BJ (cell line): ENCODE results near the gene GPC6. TPM values are rescaled to one million over a fixed set of nuclear protein-coding genes. Genes with fewer than 3 reads are reported as not detected.

Experiments
- CTCF ChIA-PET: fragments of 350-600 bp; formaldehyde crosslinking; extraction: SDS; loops from one replicate; lab custom pipeline; 2021; ENCODE audit warnings: antibody characterized with exemption, inconsistent platforms; lab: Yijun Ruan, JAX
- POLR2A ChIA-PET: fragments of 300-600 bp; sonication (Branson Sonifier 250); formaldehyde crosslinking; extraction: SDS; loops from one replicate; lab custom pipeline; 2021; ENCODE audit warnings: antibody characterized with exemption; lab: Charles Lee
- DNase-seq: peaks from one replicate; pipeline ENCODE4 v3.0.0-alpha.2; 2011; ENCODE audit warnings: low read depth
- H3K27me3 ChIP-seq: 2 replicates; pipeline ENCODE4 v1.6.0; 2011; ENCODE audit warnings: low read length; ENCODE audit not compliant: control insufficient read depth, insufficient read depth
- H3K36me3 ChIP-seq: 2 replicates; pipeline ENCODE4 v1.5.1; 2011; ENCODE audit warnings: low read length; ENCODE audit not compliant: control insufficient read depth, insufficient read depth
- H3K4me3 ChIP-seq: 2 replicates; pipeline ENCODE4 v1.5.1; 2011; ENCODE audit warnings: low read depth, mild to moderate bottlenecking, control low read depth, low read length
- CTCF ChIP-seq: IDR thresholded peaks from 2 replicates; pipeline ENCODE4 v1.5.1; 2011; ENCODE audit warnings: low read depth, mild to moderate bottlenecking, control low read depth, inconsistent platforms, low read length, moderate library complexity; ENCODE audit not compliant: insufficient read depth
- polyA plus RNA-seq: library from polyadenylated mRNA; depleted of rRNA; stranded (reverse); fragments of >200 nt; gene quantifications from 2 replicates; pipeline ENCODE4 v1.2.3, GENCODE V29; 2011

GPC6 gene
- polyA plus RNA-seq, 1 experiment = 23.0 TPM

- ChIA-PET POLR2A (no interaction called here), CTCF (interaction anchor here (1.5 kb wide), 1 partner anchor 10 kb away, joined by 3 read pairs; no protein-coding TSS in a partner anchor)
Observed at GRCh38 chr13:94140027-94140426, 913.4 kb downstream of the GPC6 start.

GRCh38 chr13:94140511-94140910, 913.9 kb downstream of the GPC6 start:
- Histone ChIP-seq H3K27me3 (no peaks in the 10 kb centered on the region), H3K36me3 (no peaks in the 10 kb centered on the region), H3K4me3 (no peak overlapping the region)
- POLR2A ChIA-PET = no interaction called here
- TF ChIP-seq CTCF = no peak
- CTCF ChIA-PET = interaction anchor here (0.7 kb wide), 1 partner anchor 34 kb away, joined by 3 read pairs; no protein-coding TSS in a partner anchor
- DNase-seq = no peak

More at GRCh38 chr13:94140027-94140426, 913.4 kb downstream of the GPC6 start:
- no peak for DNase-seq
- no peak for TF ChIP-seq CTCF
- H3K4me3 ChIP-seq = no peak overlapping the region
- no peaks in the 10 kb centered on the region for H3K36me3 ChIP-seq
- no peaks in the 10 kb centered on the region for H3K27me3 ChIP-seq

- DNase-seq = no peak
- Histone ChIP-seq H3K36me3 (no peaks in the 10 kb centered on the region), H3K27me3 (no peaks in the 10 kb centered on the region), H3K4me3 (no peak overlapping the region)
- no peak for TF ChIP-seq CTCF
- ChIA-PET POLR2A (no interaction called here), CTCF (no interaction called here)
Observed at GRCh38 chr13:94143624-94144350, 917.2 kb downstream of the GPC6 start.

GRCh38 chr13:94145966-94146365, 919.4 kb downstream of the GPC6 start:
- ChIA-PET CTCF (no interaction called here), POLR2A (no interaction called here)
- DNase-seq = no peak
- no peak overlapping the region for H3K4me3 ChIP-seq
- no peaks in the 10 kb centered on the region for H3K36me3 ChIP-seq
- no peak for TF ChIP-seq CTCF
- no peaks in the 10 kb centered on the region for H3K27me3 ChIP-seq

GRCh38 chr13:94153586-94153985, 927.0 kb downstream of the GPC6 start:
- POLR2A ChIA-PET = no interaction called here
- H3K4me3 ChIP-seq = no peak overlapping the region
- no peaks in the 10 kb centered on the region for H3K27me3 ChIP-seq
- TF ChIP-seq CTCF = no peak
- CTCF ChIA-PET = interaction anchor here (0.8 to 1.1 kb wide), 2 partner anchors 44 to 175 kb away, joined by 3 read pairs; no protein-coding TSS in a partner anchor
- no peak for DNase-seq
- no peaks in the 10 kb centered on the region for H3K36me3 ChIP-seq
